Midbrain (tissue), 1 donor: ENCODE measurements around the gene VAMP4.
"Not testable (repeated sequence)": the region's sequence is repeated elsewhere in the genome, so short reads cannot be mapped to it uniquely, and the experiment has no call there.

Experiments
- DNase-seq: peaks from one replicate; lab custom pipeline; 2025; lab: John Stamatoyannopoulos, UW

Gene VAMP4

DNA sequence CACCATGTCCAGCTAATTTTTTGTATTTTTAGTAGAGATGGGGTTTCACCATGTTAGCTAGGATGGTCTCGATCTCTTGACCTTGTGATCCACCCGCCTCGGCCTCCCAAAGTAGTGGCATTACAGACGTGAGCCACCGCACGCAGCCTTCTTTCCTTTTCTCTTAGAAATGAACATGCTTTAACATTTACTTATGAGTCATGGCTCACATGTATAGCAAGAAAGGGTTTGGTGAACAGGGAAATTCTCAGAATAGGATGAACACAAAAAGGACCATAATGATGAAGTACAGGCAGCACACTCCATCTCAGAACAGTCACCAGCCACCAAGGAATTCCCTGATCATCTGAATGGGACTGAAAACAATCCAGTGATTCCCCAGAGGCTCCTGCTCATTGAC lies 9.4 kb upstream of the VAMP4 start:
- no peak for DNase-seq

DNA sequence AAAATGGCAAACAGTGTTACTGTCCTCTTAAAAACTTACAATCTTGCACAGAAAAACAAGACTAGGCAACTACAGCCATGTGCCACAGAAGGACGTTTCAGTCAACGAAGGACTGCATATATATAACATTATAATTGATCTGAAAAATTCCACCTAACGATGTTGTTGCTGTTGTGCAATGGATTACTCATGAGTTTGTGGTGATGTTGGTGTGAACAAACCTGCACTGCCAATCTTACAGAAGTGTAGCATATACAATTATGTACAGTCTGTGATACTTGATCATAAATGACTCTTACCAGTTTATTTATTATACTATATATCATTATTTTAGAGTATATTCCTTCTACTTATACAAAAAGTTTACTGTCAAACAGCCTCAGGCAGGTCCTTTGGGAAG lies 6.8 kb upstream of the VAMP4 start:
- DNase-seq, result no peak

DNA sequence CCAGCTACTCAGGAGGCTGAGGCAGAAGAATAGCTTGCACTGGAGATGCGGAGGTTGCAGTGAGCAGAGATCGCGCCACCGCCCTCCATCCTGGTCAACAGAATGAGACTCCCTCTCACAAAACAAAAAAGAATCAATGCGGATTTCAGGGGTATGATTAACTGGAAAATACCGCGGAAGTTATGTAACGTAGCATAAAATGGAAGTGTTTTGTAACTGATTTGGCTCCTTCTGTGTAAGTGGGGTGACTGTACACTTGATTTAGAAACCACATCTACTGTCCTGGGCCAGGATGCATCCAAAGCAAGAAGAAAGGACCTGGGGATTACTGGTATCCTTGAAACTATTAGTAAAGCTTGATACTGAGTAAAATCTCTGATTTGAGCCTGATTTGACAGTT lies 3.1 kb upstream of the VAMP4 start:
- no peak for DNase-seq

- no peak for DNase-seq
These were observed 1.4 kb upstream of the VAMP4 start for GRCh38 chr1:171743081-171743870.

DNA sequence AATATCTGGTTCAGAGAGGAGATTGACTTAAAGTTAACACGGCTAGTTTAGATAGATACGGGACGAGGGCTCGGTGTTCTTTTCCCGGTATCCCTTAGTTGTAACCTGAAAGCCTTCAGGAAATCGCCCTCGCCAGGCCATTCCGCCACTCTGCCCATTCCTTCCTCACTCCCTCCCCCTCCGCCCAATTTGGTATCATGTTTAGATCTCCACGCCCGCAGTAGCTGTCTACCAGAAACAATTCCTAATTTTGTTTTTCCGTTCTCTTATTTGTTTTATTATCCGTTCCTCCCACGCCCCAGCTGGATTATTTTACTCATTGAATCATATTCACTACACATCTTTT lies 685 bp upstream of the VAMP4 start:
- peak; percentile 66 for DNase-seq

DNA sequence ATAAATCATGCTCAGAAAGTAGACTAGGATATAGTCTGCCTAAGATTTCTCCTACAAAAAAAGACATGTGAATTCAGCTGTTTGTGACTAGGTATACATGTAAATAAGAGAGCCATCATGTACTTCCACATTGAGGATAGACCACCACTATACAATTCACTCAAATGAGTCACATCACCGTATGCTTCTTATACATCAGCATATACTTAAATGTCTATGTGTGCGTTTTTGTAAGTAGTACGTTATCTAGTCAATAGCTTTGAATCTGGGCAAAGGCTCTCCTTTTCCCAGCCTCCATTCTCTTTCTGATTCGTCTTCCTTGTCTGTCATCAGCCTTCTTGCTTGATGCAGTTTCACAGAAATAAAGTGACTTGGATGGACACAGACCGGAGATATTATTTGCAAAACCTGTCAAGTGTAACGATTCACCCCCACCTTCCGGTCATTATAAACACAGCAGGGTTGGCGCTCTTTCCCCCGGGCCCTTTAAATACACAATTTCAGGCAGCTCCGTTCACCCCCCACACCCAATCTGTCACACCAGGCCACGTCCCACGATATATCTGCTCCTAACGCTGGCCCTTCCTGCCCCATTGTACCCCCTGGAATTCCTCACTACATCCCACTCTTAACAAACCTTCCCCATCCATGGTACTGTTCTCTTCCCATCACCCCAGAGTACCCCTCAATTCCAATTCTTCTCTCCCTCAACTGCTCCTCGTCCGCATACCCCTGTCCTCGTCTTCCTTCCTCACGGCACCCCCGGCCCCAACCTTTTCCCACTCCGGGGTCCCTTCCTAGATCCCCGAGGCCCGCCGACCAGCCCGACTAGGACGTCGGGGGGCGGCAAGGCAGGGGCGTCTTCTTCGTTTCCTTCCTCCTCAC lies 636 bp downstream of the VAMP4 start:
- DNase-seq, result peak; percentile 43

DNA sequence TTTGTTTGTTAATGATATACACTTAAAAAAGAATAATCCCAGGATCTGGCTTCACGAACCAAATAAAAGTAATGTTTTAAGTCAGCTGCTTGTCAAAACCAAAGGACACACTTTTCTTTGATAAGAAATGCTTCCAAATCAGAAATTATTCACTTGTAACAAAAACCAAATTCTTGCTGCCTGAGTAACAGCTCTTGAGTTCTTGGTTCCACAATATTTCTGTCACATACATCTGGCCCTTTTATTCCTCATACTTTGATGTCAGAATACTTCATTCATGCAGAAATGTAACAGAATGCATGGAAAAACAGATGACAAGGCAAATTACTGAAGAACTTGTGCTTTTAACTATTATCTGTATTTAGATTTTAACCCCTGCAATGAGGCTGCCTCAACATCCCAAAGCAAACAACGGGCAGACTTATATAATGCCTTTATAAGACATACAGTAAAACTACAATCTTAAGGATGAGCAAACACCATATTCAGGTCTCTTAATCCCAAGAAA lies 1.5 kb downstream of the VAMP4 start:
- DNase-seq, result no peak

- DNase-seq, result no peak
These were observed 2.2 kb downstream of the VAMP4 start for GRCh38 chr1:171739656-171740055.

GRCh38 chr1:171738911-171739310 lies 3.0 kb downstream of the VAMP4 start:
- DNase-seq, result no peak

GRCh38 chr1:171736196-171736595 lies 5.7 kb downstream of the VAMP4 start:
- DNase-seq, result no peak

GRCh38 chr1:171730052-171730451 lies 11.8 kb downstream of the VAMP4 start:
- no peak for DNase-seq

DNA sequence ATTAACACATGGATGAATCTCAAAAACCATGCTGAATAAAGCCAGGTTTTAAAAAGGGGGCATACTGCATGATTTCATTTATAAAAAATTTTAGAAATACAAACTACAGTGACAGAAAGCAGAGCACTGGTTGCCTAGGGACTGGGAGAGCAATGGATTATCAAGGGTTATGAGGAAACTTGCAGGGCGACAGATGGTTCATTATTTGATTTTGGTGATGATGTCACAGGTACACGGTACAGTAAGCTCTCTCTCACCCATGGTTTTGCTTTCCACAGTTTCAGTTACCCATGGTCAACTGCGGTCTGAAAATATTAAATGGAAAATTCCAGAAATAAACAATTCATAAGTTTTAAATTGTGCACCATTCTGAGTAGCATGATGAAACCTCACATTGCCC lies 14.1 kb downstream of the VAMP4 start:
- no peak for DNase-seq

- not testable (repeated sequence) for DNase-seq
These were observed 18.7 kb downstream of the VAMP4 start for GRCh38 chr1:171723180-171723579.

DNA sequence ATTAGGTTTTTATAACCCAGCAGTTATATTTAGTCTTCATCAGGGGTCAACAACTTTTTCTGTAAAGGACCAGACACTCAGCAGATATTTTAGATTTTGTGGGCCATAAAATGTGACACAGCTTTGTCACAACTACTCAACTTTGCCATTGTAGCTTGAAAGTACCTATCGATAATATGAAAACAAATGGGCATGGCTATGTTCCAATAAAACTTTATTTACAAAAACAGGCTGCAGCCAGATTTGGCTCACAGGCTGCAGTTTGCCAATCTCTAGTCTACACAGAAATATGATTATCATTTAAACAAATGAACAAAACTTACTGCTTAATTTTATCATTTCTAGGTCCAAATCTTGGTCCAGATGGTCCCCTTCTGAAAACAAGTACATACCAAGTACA lies 23.0 kb downstream of the VAMP4 start:
- DNase-seq, result no peak

- DNase-seq, result no peak
These were observed 23.6 kb downstream of the VAMP4 start for GRCh38 chr1:171718216-171718615.

DNA sequence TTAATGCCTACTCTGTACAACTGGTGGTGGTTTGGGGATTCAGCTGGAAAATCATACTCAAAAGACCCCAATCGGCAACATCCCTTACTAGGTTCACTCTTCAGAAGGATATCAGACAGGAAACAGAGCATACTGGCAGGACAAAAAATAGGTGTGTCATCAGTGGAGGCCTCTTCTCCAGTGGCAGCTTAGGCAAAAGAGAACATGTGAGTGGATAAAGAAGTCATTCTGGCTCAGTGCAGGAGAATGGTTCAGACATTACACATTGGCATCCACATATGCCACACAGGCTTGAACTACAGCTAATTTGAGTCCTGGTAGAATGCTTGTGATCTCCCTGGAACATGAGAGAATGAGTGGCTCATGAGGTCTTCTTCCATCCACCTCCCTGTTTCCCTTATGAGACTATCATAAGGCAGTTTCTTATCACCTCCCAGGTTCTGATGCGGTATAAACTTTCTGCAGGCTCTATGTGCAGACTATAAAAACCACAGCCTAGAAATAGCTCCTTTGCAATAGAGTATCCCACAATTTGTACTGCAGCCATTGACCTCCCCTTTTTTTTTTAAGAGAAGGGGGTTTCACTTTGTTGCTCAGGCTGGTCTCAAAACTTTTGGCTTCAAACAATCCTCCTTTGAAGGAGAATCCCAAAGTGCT lies 24.7 kb downstream of the VAMP4 start:
- DNase-seq, result no peak

GRCh38 chr1:171716616-171717015 lies 25.2 kb downstream of the VAMP4 start:
- no peak for DNase-seq

DNA sequence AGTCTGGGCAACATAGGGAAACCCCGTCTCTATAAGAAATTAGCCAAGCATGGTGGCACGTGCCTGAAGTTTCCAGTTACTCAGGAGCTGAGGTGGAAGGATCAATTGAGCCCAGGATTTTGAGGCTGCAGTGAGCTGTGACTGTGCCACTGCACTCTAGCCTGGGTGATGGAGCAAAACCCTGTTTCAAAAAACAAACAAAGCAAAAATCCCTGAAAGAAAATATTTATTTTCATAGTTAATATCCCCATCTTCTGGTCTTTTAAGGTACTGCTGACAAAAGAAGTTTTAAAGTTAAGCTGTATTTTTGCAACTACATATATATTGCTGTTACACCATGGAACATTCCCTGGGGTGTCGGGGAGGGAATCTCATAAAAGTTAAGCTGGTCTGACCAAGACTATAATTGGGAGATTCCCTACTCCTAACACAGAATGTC lies 26.0 kb downstream of the VAMP4 start:
- no peak for DNase-seq

- DNase-seq, result no peak
These were observed 29.5 kb downstream of the VAMP4 start for GRCh38 chr1:171712341-171712740.

- DNase-seq, result no peak
These were observed 30.2 kb downstream of the VAMP4 start for GRCh38 chr1:171711643-171712042.

GRCh38 chr1:171707583-171707982 lies 34.3 kb downstream of the VAMP4 start:
- no peak for DNase-seq

DNA sequence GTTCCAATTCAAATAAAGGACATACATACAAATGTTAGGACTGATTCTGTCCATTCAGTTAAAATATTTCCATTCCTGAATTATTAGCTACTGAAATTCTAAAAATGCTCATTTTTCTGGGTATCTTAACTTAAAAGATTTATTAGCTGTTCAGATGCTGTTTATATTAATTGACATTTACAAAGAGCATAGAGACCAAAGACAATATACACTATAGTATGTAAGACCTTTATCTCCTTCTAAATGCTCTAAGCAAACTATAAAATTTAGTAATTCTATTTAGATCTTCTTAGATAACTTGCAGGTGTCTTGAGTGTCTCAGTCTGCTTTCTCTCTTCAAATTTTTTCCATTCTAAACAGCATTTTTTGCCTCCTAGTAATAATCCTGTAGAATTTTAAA lies 39.3 kb downstream of the VAMP4 start:
- DNase-seq, result no peak

DNA sequence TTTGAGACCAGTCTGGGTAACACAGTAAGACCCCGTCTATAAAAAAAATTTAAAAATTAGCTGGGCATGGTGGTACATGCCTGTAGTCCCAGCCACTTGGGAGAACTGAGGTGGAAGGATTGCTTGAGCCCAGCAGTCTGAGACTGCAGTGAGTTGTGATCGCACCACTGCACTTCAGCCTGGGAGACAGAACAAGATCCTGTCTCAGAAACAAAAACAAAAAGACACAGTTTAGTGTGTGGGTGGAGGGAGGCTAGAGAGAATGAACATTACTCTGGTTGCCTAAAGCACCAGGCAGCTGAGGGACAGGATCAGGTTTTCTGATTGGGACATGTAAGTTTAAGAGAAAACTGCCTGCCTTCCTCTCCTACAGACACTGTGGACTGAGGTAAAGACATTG lies 42.3 kb downstream of the VAMP4 start:
- DNase-seq, result no peak
